HG03139 (cell line): ENCODE data around the gene PSTPIP2.
"Not testable (repeated sequence)": the region's sequence is repeated elsewhere in the genome, so short reads cannot be mapped to it uniquely, and the experiment has no call there.

ENCODE experiments used
- ATAC-seq: cut with Tn5 transposase; IDR thresholded peaks from one replicate; pipeline ENCODE4 v1.9.1; 2021; ENCODE audit not compliant: unreplicated experiment

The PSTPIP2 gene

GRCh38 chr18:45993438-45993837 lies 78.6 kb downstream of the PSTPIP2 start:
- ATAC-seq = no peak

DNA sequence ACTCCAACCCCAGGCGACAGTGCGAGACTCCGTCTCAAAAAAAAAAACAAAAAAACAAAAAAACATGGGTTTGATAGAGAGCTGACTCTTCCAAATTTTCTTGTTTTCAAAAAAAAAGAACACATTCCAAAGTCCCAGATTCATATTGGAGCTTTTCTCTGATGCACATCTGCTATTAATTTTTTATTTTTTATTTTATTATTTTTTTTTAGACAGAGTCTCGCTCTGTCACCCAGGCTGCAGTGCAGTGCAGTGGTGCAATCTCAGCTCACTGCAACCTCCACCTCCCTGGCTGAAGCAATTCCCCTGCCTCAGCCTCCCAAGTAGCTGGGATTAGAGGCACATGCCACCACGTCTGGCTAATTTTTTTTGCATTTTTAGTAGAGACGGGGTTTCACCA lies 79.5 kb downstream of the PSTPIP2 start:
- ATAC-seq = not testable (repeated sequence)

DNA sequence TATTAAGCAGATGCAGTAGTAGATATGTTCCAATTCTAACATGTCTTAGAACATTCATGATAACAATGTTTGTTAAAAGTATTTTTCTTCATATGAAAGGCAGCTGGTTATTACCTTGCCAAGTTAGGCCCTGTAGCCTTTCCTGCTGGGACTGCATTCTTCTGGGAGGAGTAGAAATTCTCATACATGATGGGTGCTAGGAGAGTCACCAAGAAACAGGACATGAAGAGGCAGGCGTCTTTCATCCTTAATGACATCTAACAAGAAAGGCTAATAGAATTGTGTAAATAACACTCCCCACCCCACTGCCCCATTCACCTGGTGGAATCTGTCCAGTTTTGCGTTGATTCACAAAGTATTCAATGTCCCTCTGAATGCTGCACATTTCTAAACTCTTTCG lies 80.3 kb downstream of the PSTPIP2 start:
- no peak for ATAC-seq

- ATAC-seq = no peak
Measured at GRCh38 chr18:45984546-45985235, 87.4 kb downstream of the PSTPIP2 start.

- no peak for ATAC-seq
Measured at GRCh38 chr18:45981821-45982220, 90.2 kb downstream of the PSTPIP2 start.

DNA sequence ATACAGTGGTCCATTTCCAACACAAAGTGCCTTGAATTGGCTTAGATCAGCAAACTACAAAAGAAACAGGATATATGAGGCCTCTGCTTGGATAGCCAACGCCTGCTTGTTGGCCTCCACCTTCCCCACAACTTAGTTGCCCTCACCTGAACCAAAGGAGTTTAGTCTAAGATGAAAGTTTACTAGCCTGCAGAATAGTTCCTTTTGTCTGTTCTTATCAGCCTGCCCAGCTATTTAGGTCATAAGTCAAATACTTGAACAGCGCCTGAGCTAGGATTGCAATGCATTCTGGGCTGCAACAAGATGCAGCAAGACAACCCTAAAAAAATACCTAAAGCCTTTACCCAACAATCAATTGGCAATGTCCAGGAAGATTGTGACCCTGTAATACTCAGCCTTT lies 91.8 kb downstream of the PSTPIP2 start:
- no peak for ATAC-seq

- ATAC-seq = no peak
Measured at GRCh38 chr18:45978084-45978483, 94.0 kb downstream of the PSTPIP2 start.

- no peak for ATAC-seq
Measured at GRCh38 chr18:45976974-45977373, 95.1 kb downstream of the PSTPIP2 start.

- no peak for ATAC-seq
Measured at GRCh38 chr18:45976566-45976965, 95.5 kb downstream of the PSTPIP2 start.

DNA sequence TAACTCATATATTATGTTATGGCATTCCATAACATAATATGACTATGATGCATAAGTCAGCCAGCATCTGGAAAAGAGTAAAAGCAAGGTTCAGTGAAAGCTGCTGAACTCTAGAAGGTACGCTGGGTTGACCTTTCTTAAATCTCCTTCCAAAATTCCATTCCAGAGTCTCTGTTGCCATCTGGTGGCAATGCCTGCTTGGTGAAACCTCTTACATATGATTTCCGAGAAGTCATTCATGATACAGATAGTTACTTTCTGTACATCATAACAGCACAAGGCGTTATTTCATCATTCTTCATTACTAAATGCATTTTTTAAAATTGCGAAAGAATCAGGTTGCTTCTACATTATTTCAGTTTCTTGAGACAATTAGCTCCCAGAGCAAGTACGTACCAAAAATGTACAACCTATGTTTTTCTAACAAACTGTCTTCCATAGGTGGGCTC lies 97.9 kb downstream of the PSTPIP2 start:
- no peak for ATAC-seq

DNA sequence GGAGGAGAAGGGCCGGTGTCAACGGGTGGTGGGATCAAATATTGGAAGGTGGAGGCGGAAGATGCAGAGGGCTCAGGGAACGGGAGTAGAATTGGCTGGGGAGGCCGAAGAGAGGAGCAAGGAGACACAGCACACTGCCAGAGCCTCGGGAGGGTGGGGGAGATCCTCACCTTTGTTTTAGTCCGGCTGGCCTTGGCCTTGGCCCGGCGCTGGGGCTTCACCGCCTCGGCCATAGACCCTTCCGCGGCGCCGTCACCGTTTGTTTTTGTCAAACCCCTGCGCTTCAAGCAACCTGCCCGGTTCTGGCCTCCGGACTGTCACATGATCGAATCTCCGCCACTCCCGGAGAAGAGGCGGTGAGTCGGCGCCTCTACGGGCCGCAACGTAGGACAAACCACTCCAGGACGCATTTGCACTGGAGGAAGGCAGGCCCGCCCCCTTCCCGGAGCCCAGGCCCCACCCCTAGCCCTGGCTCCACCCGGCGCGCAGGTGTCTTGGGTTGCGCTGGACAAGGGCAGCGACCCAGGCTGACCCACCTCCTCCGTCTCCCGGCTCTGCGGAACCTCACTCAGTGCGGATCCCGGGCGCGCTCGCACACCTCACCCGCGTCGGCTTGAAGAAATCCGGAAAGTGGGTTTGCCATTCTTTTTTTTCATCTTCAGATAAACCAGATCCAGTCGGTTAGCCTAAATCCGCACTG lies 104.9 kb downstream of the PSTPIP2 start, which contains the start of gene EPG5:
Gene EPG5, minus strand, starts transcription at position 323 of the 700 bp plus-strand sequence. Its CDS starts 90 bp downstream, at position 233.
- ATAC-seq = peak; percentile 96

GRCh38 chr18:45964913-45965312 lies 107.1 kb downstream of the PSTPIP2 start:
- not testable (repeated sequence) for ATAC-seq

- ATAC-seq = no peak
Measured at GRCh38 chr18:45962866-45963265, 109.2 kb downstream of the PSTPIP2 start.

DNA sequence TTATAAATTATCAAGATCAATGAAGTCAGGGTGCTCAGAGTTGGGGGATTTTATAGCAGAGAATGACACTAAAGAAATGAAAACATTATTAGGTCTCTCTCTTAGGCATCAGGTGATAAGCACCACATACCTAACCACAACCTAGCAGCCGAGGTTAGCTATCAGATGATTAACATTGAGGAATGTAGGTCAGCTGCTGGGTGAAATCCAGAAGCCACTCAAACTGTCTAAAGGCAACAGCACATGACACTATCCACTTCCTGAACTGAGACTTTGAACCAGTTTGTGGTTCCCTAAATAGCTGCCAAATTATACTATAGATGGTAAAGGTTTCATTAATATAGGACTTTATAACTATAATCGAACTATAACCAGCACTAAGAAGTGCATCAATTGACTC lies 109.6 kb downstream of the PSTPIP2 start:
- ATAC-seq = no peak

GRCh38 chr18:45959484-45959883 lies 112.6 kb downstream of the PSTPIP2 start:
- ATAC-seq = not testable (repeated sequence)

- no peak for ATAC-seq
Measured at GRCh38 chr18:45958730-45959129, 113.3 kb downstream of the PSTPIP2 start.

DNA sequence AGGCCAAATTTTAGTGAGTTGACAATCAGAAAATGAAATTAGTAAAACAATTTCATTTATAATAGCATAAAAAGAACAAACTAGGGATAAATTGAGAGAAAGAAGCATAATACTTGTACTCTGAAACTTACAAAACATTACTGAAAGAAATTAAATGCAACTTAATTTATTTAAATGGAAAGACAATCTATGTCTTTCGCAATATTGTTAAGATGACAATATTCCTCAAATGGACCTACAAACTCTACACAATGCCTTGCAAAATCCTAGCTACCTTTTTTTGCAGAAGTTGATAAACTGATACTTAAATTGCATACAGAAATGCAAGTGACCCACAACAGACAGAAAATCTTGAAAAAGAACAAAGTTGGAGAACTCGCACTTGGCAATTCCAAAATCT lies 114.0 kb downstream of the PSTPIP2 start:
- ATAC-seq = no peak

DNA sequence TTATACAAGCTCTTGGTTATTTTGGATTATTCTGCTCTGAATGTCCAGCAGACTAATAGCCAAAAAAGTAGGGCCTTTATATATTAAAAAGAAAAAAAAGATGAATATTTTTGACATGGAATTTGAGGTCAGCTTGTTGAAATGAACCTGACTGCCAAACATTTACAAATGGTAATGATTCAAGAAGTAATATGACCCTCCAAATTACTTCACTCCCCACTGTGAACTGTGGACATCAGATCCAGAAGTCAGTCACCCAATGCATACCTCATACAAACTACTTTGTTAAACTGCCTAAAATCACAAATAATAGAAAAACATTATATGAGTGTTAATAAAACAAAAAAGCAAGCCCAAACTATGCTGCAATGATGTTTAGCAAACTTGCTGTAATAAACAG lies 115.0 kb downstream of the PSTPIP2 start:
- no peak for ATAC-seq

DNA sequence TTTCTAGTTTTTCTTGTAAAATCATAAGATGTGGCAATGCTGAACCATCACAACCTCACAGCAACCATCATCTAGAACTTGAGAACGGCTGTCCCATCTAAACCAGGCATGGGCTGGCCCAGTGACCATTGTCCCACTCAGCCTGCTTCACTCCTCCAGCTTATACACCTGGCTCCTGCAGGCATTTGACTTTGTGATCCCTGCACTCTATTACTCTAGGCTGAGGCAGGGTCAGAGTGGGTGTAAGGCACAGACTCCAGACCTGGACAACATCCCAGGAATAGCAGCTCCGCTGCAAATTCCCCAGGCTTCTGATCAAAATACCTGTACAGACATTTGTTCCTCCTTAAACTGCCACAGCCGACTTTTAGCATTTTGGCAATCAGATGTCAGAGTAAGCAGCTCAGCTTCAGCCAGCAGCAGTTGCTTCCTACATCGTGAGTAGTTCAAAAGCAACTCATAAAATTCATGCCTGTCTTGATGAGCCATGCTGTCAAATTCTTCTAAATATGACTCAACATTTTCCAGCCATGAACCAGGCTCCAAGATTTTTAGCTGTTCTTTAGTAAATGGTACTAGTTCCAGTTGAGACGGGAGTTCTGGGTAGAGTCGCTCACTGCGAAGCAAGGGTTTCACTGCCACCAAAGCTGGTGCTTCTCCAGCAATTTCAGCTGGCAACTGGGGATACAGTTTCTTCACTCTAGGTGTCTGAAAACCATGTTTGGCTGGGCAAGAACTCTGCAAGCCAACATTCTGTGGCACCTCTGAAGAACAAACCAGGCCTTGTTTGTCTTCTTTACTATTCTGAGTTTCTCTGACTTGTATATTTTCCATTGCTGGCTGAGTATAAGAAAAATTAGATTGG lies 117.8 kb downstream of the PSTPIP2 start:
- ATAC-seq = no peak

DNA sequence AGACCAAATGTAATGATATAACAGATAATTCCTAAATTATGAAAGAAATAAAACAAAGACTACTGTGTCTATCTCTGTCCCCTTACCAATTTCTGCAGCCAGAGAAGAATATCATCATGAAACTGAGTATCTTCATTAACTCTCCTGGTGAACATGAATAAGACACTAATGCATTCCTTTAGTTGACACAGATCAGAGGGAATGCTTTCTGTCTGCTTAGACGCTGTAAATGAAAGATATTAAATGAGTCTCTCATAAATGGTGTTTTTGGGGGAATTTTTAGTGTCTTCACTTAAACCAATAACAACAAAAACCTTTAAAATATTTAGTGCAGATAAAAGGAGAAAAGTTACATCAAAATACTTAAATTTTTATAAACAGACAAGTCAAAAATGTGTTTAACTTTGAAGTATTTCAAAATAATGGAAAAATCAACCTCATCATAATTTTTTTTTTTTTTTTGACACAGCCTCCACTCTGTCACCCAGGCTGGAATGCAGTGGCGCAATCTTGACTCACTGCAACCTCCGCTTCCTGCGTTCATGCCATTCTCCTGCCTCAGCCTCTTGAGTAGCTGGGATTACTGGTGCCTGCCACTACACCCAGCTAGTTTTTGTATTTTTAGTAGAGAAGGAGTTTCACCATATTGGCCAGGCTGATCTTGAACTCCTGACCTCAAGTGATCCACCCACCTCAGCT lies 120.9 kb downstream of the PSTPIP2 start:
- ATAC-seq = no peak

DNA sequence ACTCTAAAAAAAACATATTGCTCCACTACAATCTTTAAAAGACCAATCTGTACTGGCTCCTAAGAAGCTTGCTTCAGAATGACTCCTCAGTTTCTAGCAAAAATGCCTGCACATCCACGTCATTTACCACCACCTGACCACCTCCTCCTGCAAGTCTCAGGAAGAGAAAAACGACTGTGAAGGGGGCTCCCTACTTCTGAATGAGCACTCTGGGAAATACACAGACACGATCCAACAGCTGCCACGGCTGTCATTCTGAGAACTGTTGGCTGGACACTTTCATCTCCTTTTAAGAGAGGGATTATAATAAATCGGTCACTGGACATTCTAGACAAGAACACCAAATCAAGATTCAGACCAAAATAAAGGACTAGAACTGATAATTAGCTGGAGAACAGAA lies 126.4 kb downstream of the PSTPIP2 start:
- ATAC-seq = no peak
